GM12801 (cell line): Measurements from ENCODE around the gene CASKIN2.

Experiments
- TF ChIP-seq, protein P1 (sequence below): IDR thresholded peaks from one replicate; pipeline ENCODE4 v1.5.1; 2011; ENCODE audit warnings: control low read depth; ENCODE audit not compliant: insufficient read length; ENCODE audit errors: extremely low read depth

The CASKIN2 gene

DNA sequence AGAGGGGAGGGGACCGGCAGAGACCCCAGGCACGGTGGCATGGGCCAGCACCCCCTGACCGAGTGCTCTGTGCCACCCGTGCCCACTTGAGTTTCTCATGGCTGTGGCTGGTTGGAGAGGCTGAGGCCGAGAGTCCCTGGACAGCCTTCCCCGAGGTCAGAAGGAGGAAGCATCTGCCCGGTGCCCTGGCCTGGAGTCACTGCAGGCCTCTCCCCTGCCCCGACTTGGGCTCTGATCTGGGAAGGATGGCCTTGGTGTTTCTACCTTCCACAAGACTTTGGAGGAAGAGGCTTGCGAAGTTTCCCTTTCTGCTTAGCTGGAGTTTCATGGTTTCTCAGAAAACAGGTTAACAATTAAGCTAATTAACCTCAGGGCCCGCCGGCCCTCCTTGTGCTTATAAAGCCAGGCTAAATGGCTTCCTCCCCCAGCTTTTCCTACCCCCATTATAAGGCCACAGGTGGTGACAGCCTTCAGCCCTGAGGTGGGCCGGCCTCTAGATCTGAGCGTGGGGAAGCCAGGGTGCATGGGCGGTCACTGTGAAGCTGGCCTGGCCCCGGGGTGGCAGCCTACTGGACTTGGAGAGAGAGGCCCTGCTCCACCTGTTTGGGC, 27.5 kb upstream of the CASKIN2 start:
- TF ChIP-seq, protein P1, sequence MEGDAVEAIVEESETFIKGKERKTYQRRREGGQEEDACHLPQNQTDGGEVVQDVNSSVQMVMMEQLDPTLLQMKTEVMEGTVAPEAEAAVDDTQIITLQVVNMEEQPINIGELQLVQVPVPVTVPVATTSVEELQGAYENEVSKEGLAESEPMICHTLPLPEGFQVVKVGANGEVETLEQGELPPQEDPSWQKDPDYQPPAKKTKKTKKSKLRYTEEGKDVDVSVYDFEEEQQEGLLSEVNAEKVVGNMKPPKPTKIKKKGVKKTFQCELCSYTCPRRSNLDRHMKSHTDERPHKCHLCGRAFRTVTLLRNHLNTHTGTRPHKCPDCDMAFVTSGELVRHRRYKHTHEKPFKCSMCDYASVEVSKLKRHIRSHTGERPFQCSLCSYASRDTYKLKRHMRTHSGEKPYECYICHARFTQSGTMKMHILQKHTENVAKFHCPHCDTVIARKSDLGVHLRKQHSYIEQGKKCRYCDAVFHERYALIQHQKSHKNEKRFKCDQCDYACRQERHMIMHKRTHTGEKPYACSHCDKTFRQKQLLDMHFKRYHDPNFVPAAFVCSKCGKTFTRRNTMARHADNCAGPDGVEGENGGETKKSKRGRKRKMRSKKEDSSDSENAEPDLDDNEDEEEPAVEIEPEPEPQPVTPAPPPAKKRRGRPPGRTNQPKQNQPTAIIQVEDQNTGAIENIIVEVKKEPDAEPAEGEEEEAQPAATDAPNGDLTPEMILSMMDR, result no peak

DNA sequence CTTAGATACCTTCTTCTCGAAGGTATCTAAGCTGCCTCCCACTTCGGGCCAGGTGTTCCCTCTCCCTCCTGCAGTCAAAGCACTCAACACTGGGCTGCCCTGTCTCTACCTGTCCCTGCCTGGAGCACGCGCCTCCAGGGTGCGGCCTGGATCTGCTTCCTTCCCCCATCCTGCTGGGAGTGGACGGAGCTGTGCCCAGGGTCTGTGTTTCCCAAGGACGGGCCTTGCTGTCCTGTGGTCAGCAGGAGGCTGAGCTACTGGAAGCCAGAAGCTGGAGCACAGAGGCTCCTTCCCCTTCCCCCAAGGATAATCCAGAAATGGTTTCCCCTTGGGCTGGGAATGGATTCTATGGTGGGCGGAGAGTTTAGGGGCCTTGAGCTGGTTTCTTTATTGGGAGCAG, 26.9 kb upstream of the CASKIN2 start:
- TF ChIP-seq, protein P1, result no peak

DNA sequence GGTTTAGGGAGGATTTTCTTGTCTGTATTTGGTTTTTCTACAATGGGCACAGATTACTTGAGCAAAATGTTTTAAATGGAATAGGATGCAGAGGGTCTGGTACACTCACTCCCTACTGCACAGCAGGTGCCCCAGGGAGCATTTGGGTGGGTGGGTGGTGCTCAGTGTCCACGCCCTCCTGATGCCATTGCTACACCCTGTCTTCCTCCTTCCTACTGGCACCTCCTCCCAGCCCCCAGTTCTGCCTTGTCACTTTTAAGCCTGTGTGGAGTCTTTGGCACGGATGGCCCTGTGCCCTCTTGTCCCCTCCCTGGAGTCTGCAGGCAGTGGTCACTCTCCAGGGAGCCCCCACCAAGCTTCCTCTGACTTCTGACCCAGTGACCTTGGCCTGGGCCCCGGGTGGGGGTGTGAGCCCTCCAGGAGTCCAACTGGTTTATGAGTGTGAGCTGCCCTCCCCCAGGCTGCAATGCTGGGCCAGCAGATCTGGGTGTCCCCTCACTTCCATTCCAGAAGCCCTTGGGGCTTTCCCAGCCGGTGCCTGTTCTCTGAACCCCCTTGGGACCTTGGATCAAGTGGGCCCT, 25.7 kb upstream of the CASKIN2 start:
- TF ChIP-seq, protein P1, result no peak

DNA sequence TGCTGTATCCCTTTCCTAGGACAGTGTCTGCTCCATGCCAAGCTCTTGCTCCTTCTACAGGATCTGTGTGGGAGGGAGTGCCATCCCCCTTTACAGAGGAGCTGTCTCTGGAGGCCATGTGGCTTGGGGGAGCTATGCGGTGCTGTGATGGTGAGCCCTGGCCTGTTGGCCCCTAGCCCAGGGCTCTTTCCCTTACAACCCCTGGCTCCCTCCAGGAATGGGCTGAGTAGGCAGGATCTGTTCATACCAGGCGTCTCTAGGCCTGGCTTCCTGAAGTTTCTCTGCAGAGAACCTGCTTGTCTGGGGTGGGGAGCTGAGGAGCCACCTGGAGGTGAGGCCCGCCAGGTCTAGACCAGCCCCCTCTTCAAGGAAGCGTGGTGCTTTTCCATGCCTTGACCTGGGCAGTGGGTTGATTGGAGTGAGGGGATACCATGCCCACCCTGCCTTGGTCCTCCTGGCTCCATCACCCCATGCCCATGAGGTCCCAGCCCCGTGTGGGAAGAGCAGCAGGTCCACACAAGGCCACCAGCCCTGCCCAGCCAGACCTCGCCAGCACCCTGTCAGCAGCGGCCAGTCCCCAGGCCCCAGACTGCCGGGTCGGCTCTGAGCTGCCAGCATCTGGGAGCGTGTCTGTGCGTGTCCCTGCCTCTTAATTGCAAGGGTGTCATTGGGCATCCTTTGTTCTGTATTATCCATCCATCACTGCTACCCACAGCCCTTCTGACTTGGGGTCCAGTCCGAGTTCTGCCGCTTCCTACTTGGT, 24.8 kb upstream of the CASKIN2 start:
- TF ChIP-seq, protein P1, result no peak

DNA sequence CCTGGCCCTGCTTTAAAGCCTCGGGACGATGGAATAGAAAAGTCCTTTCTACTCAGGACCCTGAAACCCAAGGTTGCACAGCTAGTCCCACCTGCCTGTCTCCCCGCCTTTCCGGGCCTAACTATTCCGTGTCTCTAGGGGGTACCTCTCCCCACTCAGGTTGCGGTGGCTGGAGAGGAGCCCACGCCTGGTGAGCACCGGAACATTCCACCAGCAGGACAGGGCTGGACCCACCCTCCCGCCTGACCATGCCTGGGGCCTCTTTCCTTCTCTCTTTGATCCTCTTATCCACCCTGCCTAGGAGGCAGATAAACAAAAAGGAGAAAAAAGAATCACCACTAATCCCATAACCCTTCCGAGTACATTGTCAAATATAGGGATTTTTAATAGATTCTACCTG, 21.0 kb upstream of the CASKIN2 start:
- TF ChIP-seq, protein P1, result no peak

DNA sequence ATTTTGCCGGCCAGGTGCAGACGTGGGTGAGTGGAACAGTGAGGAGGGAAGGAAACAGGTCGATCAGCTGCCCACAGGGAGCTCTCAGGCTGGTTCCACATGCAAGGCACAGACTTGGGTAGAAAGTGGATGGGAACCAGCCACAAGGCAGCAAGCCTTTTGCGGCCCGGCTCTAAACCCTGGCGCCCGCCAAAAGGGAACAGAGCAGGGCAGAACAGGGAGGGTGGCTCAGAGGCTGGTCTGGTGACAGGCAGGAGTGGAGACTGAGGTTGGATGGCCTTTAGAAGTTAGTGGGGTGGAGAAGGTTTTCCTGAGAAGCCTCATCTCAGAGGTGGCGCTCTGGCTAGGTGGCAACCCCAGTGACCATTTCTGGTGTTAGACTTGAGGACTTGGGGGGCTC, 20.5 kb upstream of the CASKIN2 start:
- TF ChIP-seq, protein P1, result no peak

DNA sequence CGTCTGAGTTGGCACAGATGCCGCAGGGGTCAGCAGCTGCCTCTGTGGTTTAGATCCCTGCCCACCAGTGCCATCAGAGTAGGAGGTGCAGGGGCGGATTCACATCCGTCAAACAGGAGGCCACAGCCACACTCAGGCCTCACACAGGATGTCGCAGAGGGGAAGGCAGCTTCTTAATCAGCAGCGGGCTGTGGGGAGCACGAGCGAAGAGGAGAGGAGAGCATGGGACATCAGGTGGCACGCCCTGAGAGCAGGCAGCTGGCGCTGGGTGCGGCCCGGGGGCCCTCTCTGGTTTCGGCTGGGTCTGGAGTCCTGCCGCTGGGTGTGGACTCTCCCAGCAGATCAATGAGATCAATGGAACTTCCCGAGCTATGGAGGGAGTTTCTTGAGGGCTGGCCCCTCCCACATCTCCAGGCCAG, 19.8 kb upstream of the CASKIN2 start:
- TF ChIP-seq, protein P1, result no peak
